Lung (tissue), 12 donors: ENCODE data around the gene FJX1. TPM values are rescaled to one million over a fixed set of nuclear protein-coding genes. Genes with fewer than 3 reads are reported as not detected.

Experiments
- ATAC-seq: fragments of 200-7000 bp; cut with Tn5 transposase; one replicate; pipeline ENCODE4 v1.9.1; 2020; ENCODE audit warnings: moderate number of reproducible peaks; ENCODE audit not compliant: insufficient read depth, low FRiP score
- DNase-seq, 3 donors: peaks; one replicate each; pipeline ENCODE4 v3.0.0-alpha.2; 2013 to 2017
- H3K27ac ChIP-seq, 2 donors: one replicate each; pipeline ENCODE4 v1.5.1; 2013; ENCODE audit warnings: mild to moderate bottlenecking in 2 of 2, moderate library complexity in 2 of 2, control low read depth in 1 of 2, inconsistent platforms in 1 of 2, low read depth in 1 of 2, low read length in 1 of 2
- H3K27me3 ChIP-seq, 3 donors: one replicate each; pipeline ENCODE4 v1.5.1; 2013; ENCODE audit warnings: low read length in 2 of 3; ENCODE audit not compliant: control insufficient read depth in 3 of 3, insufficient read depth in 3 of 3
- H3K36me3 ChIP-seq, 4 donors: one replicate each; pipeline ENCODE4 v1.5.1; 2013; ENCODE audit warnings: low read length in 4 of 4, mild to moderate bottlenecking in 1 of 4, moderate library complexity in 1 of 4; ENCODE audit not compliant: control insufficient read depth in 4 of 4, insufficient read depth in 4 of 4
- H3K4me1 ChIP-seq, 5 donors: one replicate each; pipeline ENCODE4 v1.5.1; 2013; ENCODE audit warnings: low read length in 5 of 5, mild to moderate bottlenecking in 2 of 5, moderate library complexity in 1 of 5; ENCODE audit not compliant: control insufficient read depth in 5 of 5, insufficient read depth in 5 of 5
- H3K4me3 ChIP-seq: one replicate; pipeline ENCODE4 v1.5.1; 2013; ENCODE audit warnings: mild to moderate bottlenecking, control low read depth, moderate library complexity
- H3K9ac ChIP-seq, 2 donors: one replicate each; pipeline ENCODE4 v1.5.1; 2013; ENCODE audit warnings: low read length in 2 of 2, control low read depth in 1 of 2; ENCODE audit not compliant: insufficient read depth in 1 of 2
- H3K9me3 ChIP-seq, 4 donors: one replicate each; pipeline ENCODE4 v1.5.1; 2013; ENCODE audit warnings: low read length in 3 of 4, mild to moderate bottlenecking in 1 of 4, moderate library complexity in 1 of 4; ENCODE audit not compliant: control insufficient read depth in 4 of 4, insufficient read depth in 3 of 4
- WGBS, 2 donors: extraction: QIAGEN DNeasy Blood & Tissue Kit; methylation state at CpG; one replicate each; pipeline ENCODE4 v1.1.7; 2013; 5-methylcytosine and 5-hydroxymethylcytosine counted together
- polyA plus RNA-seq, 2 donors: library from polyadenylated mRNA; stranded (reverse); fragments of 200-250 nt; gene quantifications; one replicate each; pipeline ENCODE4 v1.2.1, GENCODE V29; 2013
- total RNA-seq, 2 donors: library from RNA; depleted of rRNA in 1 of 2; stranded (reverse); fragments of >200 nt in 1 of 2; gene quantifications; one replicate each; pipeline ENCODE4 v1.2.1, GENCODE V29; 2014 to 2021
- TF ChIP-seq, protein P1 (sequence below): IDR thresholded peaks from 2 replicates; pipeline ENCODE4 v1.5.1; 2012; ENCODE audit warnings: mild to moderate bottlenecking; ENCODE audit errors: control extremely low read depth, extremely low read depth
- donor health status: control.
- donor health status: control.
- donor health status: Bipolar disorder and iron deficiency.
- donor health status: healthy.
- donor health status: DM: yes; HTN: yes; CAD: no.

FJX1 gene
- total and polyA plus RNA-seq, 4 donors, result 2.9 to 7.7 (median 3.5) TPM

GRCh38 chr11:35588627-35589026 is 29.6 kb upstream of the FJX1 start:
- H3K9ac ChIP-seq, result no peak overlapping the region
- no peak for DNase-seq
- peaks cover 0 to 2% (median 0%) of the 10 kb centered on the region in 5 donors for H3K4me1 ChIP-seq
- 78 to 90% methylated on average over 4 of the region's 4 CpGs for WGBS, 2 donors
- no peaks in the 10 kb centered on the region for H3K27me3 ChIP-seq
- H3K4me3 ChIP-seq, result no peak overlapping the region
- H3K9me3 ChIP-seq, result no peaks in the 10 kb centered on the region
- ATAC-seq, result no peak
- TF ChIP-seq, protein P1, sequence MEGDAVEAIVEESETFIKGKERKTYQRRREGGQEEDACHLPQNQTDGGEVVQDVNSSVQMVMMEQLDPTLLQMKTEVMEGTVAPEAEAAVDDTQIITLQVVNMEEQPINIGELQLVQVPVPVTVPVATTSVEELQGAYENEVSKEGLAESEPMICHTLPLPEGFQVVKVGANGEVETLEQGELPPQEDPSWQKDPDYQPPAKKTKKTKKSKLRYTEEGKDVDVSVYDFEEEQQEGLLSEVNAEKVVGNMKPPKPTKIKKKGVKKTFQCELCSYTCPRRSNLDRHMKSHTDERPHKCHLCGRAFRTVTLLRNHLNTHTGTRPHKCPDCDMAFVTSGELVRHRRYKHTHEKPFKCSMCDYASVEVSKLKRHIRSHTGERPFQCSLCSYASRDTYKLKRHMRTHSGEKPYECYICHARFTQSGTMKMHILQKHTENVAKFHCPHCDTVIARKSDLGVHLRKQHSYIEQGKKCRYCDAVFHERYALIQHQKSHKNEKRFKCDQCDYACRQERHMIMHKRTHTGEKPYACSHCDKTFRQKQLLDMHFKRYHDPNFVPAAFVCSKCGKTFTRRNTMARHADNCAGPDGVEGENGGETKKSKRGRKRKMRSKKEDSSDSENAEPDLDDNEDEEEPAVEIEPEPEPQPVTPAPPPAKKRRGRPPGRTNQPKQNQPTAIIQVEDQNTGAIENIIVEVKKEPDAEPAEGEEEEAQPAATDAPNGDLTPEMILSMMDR, result no peak
- H3K27ac ChIP-seq, result no peak overlapping the region
- no peaks in the 10 kb centered on the region for H3K36me3 ChIP-seq

GRCh38 chr11:35589281-35589680 is 29.0 kb upstream of the FJX1 start:
- no peaks in the 10 kb centered on the region for H3K27me3 ChIP-seq
- H3K9ac ChIP-seq, result no peak overlapping the region
- no peaks in the 10 kb centered on the region for H3K36me3 ChIP-seq
- no peaks in the 10 kb centered on the region for H3K9me3 ChIP-seq
- H3K4me1 ChIP-seq, result peaks cover 0 to 2% (median 0%) of the 10 kb centered on the region in 5 donors
- no peak overlapping the region for H3K27ac ChIP-seq
- WGBS, 2 donors, result 75 to 90% methylated on average over 4 of the region's 4 CpGs
- TF ChIP-seq, protein P1, result no peak
- no peak overlapping the region for H3K4me3 ChIP-seq
- no peak for ATAC-seq
- DNase-seq, result no peak

- DNase-seq, result no peak
- TF ChIP-seq, protein P1, result no peak
- H3K27ac ChIP-seq, result no peak overlapping the region
- H3K4me3 ChIP-seq, result no peak overlapping the region
- H3K9ac ChIP-seq, result no peak overlapping the region
- no peaks in the 10 kb centered on the region for H3K27me3 ChIP-seq
- no peaks in the 10 kb centered on the region for H3K36me3 ChIP-seq
- no peak for ATAC-seq
- H3K4me1 ChIP-seq, result peaks cover 0 to 2% (median 0%) of the 10 kb centered on the region in 5 donors
- H3K9me3 ChIP-seq, result no peaks in the 10 kb centered on the region
Measured at GRCh38 chr11:35590412-35590811, 27.8 kb upstream of the FJX1 start.

GRCh38 chr11:35593143-35593542 is 25.1 kb upstream of the FJX1 start:
- Histone ChIP-seq H3K4me1 (peaks cover 0 to 1% (median 0%) of the 10 kb centered on the region in 5 donors), H3K27ac (no peak overlapping the region), H3K27me3 (no peaks in the 10 kb centered on the region), H3K4me3 (no peak overlapping the region), H3K36me3 (no peaks in the 10 kb centered on the region), H3K9me3 (no peaks in the 10 kb centered on the region), H3K9ac (no peak overlapping the region)
- peak; percentile 44 for ATAC-seq
- TF ChIP-seq, protein P1, result no peak
- no peak for DNase-seq
